ENCODE results near the gene STIM2. TPM values are rescaled to one million over a fixed set of nuclear protein-coding genes. Genes with fewer than 3 reads are reported as not detected.

STIM2 gene
- total and polyA plus RNA-seq, 2 of the 4 experiments (the other 2 are of a cell fraction), result 16.1 to 27.6 TPM

GRCh38 chr4:27019766-27020165, 159.1 kb downstream of the STIM2 start:
- no peak overlapping the region for H2BK5ac ChIP-seq (ENCODE audit: low read depth, low read length, poor library complexity, severe bottlenecking)

More at GRCh38 chr4:27019766-27020165, 159.1 kb downstream of the STIM2 start:
- H3K56ac ChIP-seq (ENCODE audit: extremely low read depth, insufficient read depth, low read length), result no peak overlapping the region
- no peak overlapping the region for H3K9ac ChIP-seq (ENCODE audit: low read depth, low read length)
- no peak overlapping the region for H3K4ac ChIP-seq (ENCODE audit: low read depth, low read length)
- H3K27me3 ChIP-seq (ENCODE audit: control insufficient read depth, insufficient read depth, low read length), result no peaks in the 10 kb centered on the region
- no peak overlapping the region for H4K91ac ChIP-seq (ENCODE audit: insufficient read depth, low read depth, low read length)
- no peak overlapping the region for H2BK120ac ChIP-seq (ENCODE audit: low read depth, low read length)
- H3K9me3 ChIP-seq (ENCODE audit: control insufficient read depth, insufficient read depth, low read length), result no peaks in the 10 kb centered on the region
- no peak overlapping the region for H2AK9ac ChIP-seq (replicated peaks; ENCODE audit: low read depth, low read length, poor library complexity)
- TF ChIP-seq MAFK (IDR thresholded peaks at IDR 0.05; ENCODE audit: low read depth, low read length) (no peak), MAZ (IDR thresholded peaks at IDR 0.05; ENCODE audit: borderline replicate concordance, low read depth, low read length) (no peak), CEBPB (IDR thresholded peaks at IDR 0.05; ENCODE audit: low read depth, low read length) (peak; percentile 80), CHD1 (IDR thresholded peaks at IDR 0.05; ENCODE audit: low read depth, low read length) (no peak)
- H3K18ac ChIP-seq (ENCODE audit: low read depth, low read length), result no peak overlapping the region
- in situ Hi-C loops (cut with MboI; ENCODE audit: low sequenced_read_pairs) (loop anchor here (25.0 kb wide), 5 partner anchors 282 to 1032 kb away; no protein-coding TSS in a partner anchor), intact Hi-C loops (cut with micrococcal nuclease) (no loop called here), dilution Hi-C loops (cut with HindIII; ENCODE audit: low sequenced_read_pairs, unreplicated experiment) (no loop called here)
- ATAC-seq (ENCODE audit: low read depth), result no peak
- no peak overlapping the region for H4K8ac ChIP-seq (ENCODE audit: low read depth in 2 of 2, low read length in 2 of 2)
- no peak overlapping the region for H2BK15ac ChIP-seq (ENCODE audit: low read depth, low read length)
- no peak overlapping the region for H3K27ac ChIP-seq (ENCODE audit: insufficient read depth, low read length)
- H3K36me3 ChIP-seq (ENCODE audit: control insufficient read depth, insufficient read depth, low read length), result peaks cover 15% of the 10 kb centered on the region
- no peak overlapping the region for H3K14ac ChIP-seq (replicated peaks; ENCODE audit: low read depth, low read length)
- no peak overlapping the region for H3K4me3 ChIP-seq (ENCODE audit: insufficient read depth, low read depth, low read length)
- H3K4me2 ChIP-seq (ENCODE audit: low read depth, low read length), result no peak overlapping the region
- no peaks in the 10 kb centered on the region for H3K4me1 ChIP-seq (ENCODE audit: control insufficient read depth, insufficient read depth, low read length)
- no peak overlapping the region for H4K5ac ChIP-seq (ENCODE audit: low read depth, low read length)
- DNase-seq, result no peak
- H3K9me1 ChIP-seq (ENCODE audit: insufficient read depth, low read length), result peaks cover 4% of the 10 kb centered on the region; the same call in 1 of the 2 replicates
- H2AK5ac ChIP-seq (ENCODE audit: low read depth, low read length), result no peak overlapping the region
- H4K20me1 ChIP-seq (ENCODE audit: insufficient read depth, low read length), result no peaks in the 10 kb centered on the region
- ChIA-PET CTCF (no interaction called here), POLR2A (ENCODE audit: unreplicated experiment) (no interaction called here)
- BruUV-seq (replicated peaks), result no TSS peak
- no peaks in the 10 kb centered on the region; a peak in 1 of 4 replicates for H3K79me1 ChIP-seq (ENCODE audit: low read depth in 1 of 2, low read length in 2 of 2)
- no peak overlapping the region for H2BK20ac ChIP-seq (ENCODE audit: low read depth, low read length)
- no CpG with 5 or more reads among the region's 1 CpG for WGBS, 2 experiments (ENCODE audit: extremely low coverage in 2 of 2, insufficient read length in 1 of 2)
- no peak overlapping the region for H3K23ac ChIP-seq (ENCODE audit: low read depth, low read length)
- H2AFZ ChIP-seq (replicated peaks; ENCODE audit: low read length, poor library complexity), result no peak overlapping the region
